ENCODE results near the gene SLC2A1.

GRCh38 chr1:42968654-42969053, 10.0 kb upstream of the SLC2A1 start:
- no peak for TF ChIP-seq CTCF (IDR thresholded peaks at IDR 0.05)
- no peak for TF ChIP-seq POLR2A (IDR thresholded peaks at IDR 0.05)
